ENCODE measurements around the gene EPN2. TPM values are rescaled to one million over a fixed set of nuclear protein-coding genes. Genes with fewer than 3 reads are reported as not detected.

Gene EPN2
- total RNA-seq, 3 donors from 2014 or later (not counting 1 experiment from before 2014, with no cell fraction given), result 2.0 to 13.8 (median 4.9) TPM

DNA sequence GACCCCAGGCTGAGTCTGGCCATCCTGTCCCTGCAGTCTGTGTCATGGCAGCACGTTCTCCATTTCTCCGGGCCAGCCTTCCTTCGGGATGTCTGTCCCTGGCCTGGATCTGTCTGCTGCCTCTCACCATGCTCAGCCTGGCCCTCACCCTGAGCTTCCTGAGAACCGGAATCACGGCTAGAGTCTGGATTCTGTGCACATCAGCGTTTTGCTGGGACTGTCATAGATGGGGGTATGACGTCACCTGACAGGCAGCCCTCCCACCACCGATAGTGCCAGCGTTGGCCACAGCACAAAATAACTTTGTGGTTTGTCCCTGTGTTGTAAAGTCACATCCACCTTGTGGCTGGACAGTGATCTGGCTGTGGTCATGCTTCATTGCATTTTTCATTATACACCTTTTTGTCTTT is 66.2 kb downstream of the EPN2 start:
- Mint-ChIP-seq H3K4me1 (peaks cover 15 to 16% of the 10 kb centered on the region in 2 donors), H3K36me3 (no peaks in the 10 kb centered on the region), H3K4me3 (no peak overlapping the region), H3K27me3 (ENCODE audit: low read depth in 2 of 2) (peaks cover 0 to 7% of the 10 kb centered on the region in 2 donors), H3K27ac (no peak overlapping the region), H3K9me3 (no peaks in the 10 kb centered on the region)
- Histone ChIP-seq H3K4me1 (ENCODE audit: control insufficient read depth, insufficient read depth, low read length) (peaks cover 35% of the 10 kb centered on the region), H3K27ac (ENCODE audit: low read length) (no peak overlapping the region), H3K9me3 (ENCODE audit: control insufficient read depth, insufficient read depth, low read length) (no peaks in the 10 kb centered on the region), H3K27me3 (ENCODE audit: control insufficient read depth, insufficient read depth, low read length) (no peaks in the 10 kb centered on the region), H3K36me3 (ENCODE audit: control insufficient read depth, insufficient read depth, low read length) (no peaks in the 10 kb centered on the region), H3K4me3 (ENCODE audit: low read length) (no peak overlapping the region)
- TF ChIP-seq, protein P1, sequence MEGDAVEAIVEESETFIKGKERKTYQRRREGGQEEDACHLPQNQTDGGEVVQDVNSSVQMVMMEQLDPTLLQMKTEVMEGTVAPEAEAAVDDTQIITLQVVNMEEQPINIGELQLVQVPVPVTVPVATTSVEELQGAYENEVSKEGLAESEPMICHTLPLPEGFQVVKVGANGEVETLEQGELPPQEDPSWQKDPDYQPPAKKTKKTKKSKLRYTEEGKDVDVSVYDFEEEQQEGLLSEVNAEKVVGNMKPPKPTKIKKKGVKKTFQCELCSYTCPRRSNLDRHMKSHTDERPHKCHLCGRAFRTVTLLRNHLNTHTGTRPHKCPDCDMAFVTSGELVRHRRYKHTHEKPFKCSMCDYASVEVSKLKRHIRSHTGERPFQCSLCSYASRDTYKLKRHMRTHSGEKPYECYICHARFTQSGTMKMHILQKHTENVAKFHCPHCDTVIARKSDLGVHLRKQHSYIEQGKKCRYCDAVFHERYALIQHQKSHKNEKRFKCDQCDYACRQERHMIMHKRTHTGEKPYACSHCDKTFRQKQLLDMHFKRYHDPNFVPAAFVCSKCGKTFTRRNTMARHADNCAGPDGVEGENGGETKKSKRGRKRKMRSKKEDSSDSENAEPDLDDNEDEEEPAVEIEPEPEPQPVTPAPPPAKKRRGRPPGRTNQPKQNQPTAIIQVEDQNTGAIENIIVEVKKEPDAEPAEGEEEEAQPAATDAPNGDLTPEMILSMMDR (IDR thresholded peaks at IDR 0.05), result no peak
- WGBS (ENCODE audit: insufficient coverage), result 72% methylated on average over 9 of the region's 9 CpGs
- intact Hi-C loops (cut with micrococcal nuclease), result no loop called here
- ATAC-seq, result peak in 1 of 3 donors; percentile 54
- DNase-seq, result no peak

DNA sequence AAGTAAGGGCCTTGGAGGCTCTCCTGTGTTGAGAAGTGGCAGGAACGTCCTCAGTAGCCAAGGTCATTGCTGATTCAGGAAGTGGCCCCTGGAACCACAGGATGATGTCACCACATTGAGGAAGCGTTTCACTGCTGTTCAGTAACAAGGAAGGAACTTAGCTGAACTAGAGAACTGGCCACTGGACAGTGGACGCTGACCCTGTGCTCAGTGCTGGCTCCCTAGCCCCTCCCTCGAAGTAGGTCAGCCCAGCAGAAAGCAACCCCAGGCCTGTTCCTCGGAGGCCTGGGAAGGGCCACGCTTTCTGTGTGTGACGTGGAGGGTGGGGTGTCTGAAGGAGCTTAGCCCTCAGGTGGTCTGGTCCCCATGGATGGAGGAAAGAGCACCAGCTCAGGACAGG is 67.0 kb downstream of the EPN2 start:
- no peak overlapping the region for H3K27ac Mint-ChIP-seq
- H3K4me3 Mint-ChIP-seq, result no peak overlapping the region
- H3K36me3 Mint-ChIP-seq, result no peaks in the 10 kb centered on the region
- H3K36me3 ChIP-seq (ENCODE audit: control insufficient read depth, insufficient read depth, low read length), result no peaks in the 10 kb centered on the region
- H3K4me3 ChIP-seq (ENCODE audit: low read length), result no peak overlapping the region
- H3K4me1 ChIP-seq (ENCODE audit: control insufficient read depth, insufficient read depth, low read length), result peaks cover 35% of the 10 kb centered on the region
- DNase-seq (peak in 1 of 2 donors; percentile 19), ATAC-seq (peak in 2 of 3 donors; percentile 25 to 76)
- TF ChIP-seq, protein P1 (IDR thresholded peaks at IDR 0.05), result no peak
- no peaks in the 10 kb centered on the region for H3K27me3 ChIP-seq (ENCODE audit: control insufficient read depth, insufficient read depth, low read length)
- H3K27ac ChIP-seq (ENCODE audit: low read length), result no peak overlapping the region
- no peaks in the 10 kb centered on the region for H3K9me3 Mint-ChIP-seq
- H3K9me3 ChIP-seq (ENCODE audit: control insufficient read depth, insufficient read depth, low read length), result no peaks in the 10 kb centered on the region
- intact Hi-C loops (cut with micrococcal nuclease), result no loop called here
- H3K4me1 Mint-ChIP-seq, result peaks cover 15 to 16% of the 10 kb centered on the region in 2 donors
- 57% methylated on average over 7 of the region's 7 CpGs for WGBS (ENCODE audit: insufficient coverage)
- H3K27me3 Mint-ChIP-seq (ENCODE audit: low read depth in 2 of 2), result peaks cover 0 to 7% of the 10 kb centered on the region in 2 donors

DNA sequence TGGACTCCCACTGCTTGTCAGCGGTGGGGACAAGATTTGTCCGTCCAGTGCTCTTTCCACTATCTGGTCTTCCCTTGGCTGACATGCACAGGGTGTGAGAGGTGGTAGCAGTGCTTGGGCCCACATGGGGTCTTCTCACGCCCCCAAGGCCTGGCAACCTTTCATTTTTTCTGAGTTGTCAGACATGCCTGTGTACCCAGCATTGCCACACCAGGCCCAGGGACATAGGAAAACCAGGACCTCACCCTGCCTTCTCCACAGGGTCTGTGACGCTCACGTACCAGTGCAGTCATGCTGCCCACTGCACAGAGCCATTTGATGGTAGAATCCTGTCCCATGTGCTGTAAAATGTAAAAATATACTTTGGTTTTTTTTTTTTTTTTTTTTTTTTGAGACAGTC is 67.6 kb downstream of the EPN2 start:
- ATAC-seq (no peak), DNase-seq (no peak)

More for the DNA sequence above, 67.6 kb downstream of the EPN2 start:
- WGBS (ENCODE audit: insufficient coverage), result 90% methylated on average over 5 of the region's 5 CpGs
- Histone ChIP-seq H3K27me3 (ENCODE audit: control insufficient read depth, insufficient read depth, low read length) (no peaks in the 10 kb centered on the region), H3K36me3 (ENCODE audit: control insufficient read depth, insufficient read depth, low read length) (no peaks in the 10 kb centered on the region), H3K9me3 (ENCODE audit: control insufficient read depth, insufficient read depth, low read length) (no peaks in the 10 kb centered on the region), H3K4me3 (ENCODE audit: low read length) (no peak overlapping the region), H3K27ac (ENCODE audit: low read length) (no peak overlapping the region), H3K4me1 (ENCODE audit: control insufficient read depth, insufficient read depth, low read length) (peaks cover 35% of the 10 kb centered on the region)
- intact Hi-C loops (cut with micrococcal nuclease), result no loop called here
- no peak overlapping the region for H3K4me3 Mint-ChIP-seq
- no peak overlapping the region for H3K27ac Mint-ChIP-seq
- TF ChIP-seq, protein P1 (IDR thresholded peaks at IDR 0.05), result no peak
- peaks cover 15 to 16% of the 10 kb centered on the region in 2 donors for H3K4me1 Mint-ChIP-seq
- peaks cover 0 to 7% of the 10 kb centered on the region in 2 donors for H3K27me3 Mint-ChIP-seq (ENCODE audit: low read depth in 2 of 2)
- no peaks in the 10 kb centered on the region for H3K9me3 Mint-ChIP-seq
- H3K36me3 Mint-ChIP-seq, result no peaks in the 10 kb centered on the region

Measured in natural killer cell (primary cell).